A673 (cell line): Measurements from ENCODE around the gene EPHB2. TPM values are rescaled to one million over a fixed set of nuclear protein-coding genes. Genes with fewer than 3 reads are reported as not detected.
"Not testable (repeated sequence)": the region's sequence is repeated elsewhere in the genome, so short reads cannot be mapped to it uniquely, and the experiment has no call there.

Source experiments
- BruUV-seq: library from RNA; stranded (reverse); fragments of 400-500 nt; replicated peaks from 2 replicates; lab custom pipeline; 2021; lab: Mats Ljungman, UMichigan
- CTCF ChIA-PET: fragments of 300-600 bp; sonication (Branson Sonifier 250); formaldehyde crosslinking; loops from one replicate; lab custom pipeline; 2022; ENCODE audit warnings: antibody characterized with exemption; lab: Charles Lee
- POLR2A ChIA-PET: fragments of 300-600 bp; sonication (Branson Sonifier 250); formaldehyde crosslinking; loops from one replicate; lab custom pipeline; 2022; ENCODE audit warnings: antibody characterized with exemption; ENCODE audit not compliant: low non-redundant PET; lab: Charles Lee
- DNase-seq: peaks from one replicate; pipeline ENCODE4 v3.0.0-alpha.2; 2015; ENCODE audit warnings: low spot score
- H3K27ac ChIP-seq: fragments of 200-600 bp; sonication (generic); 2 replicates; pipeline ENCODE4 v1.5.1; 2016; ENCODE audit warnings: mixed run types, low read depth, mild to moderate bottlenecking, mixed read lengths, antibody characterized with exemption, low read length; ENCODE audit not compliant: poor library complexity, severe bottlenecking
- H3K27me3 ChIP-seq: fragments of 200-600 bp; sonication (generic); replicated peaks from 2 replicates; pipeline ENCODE4 v1.6.1; 2017; ENCODE audit warnings: mixed run types, low read depth, mild to moderate bottlenecking, mixed read lengths, antibody characterized with exemption, low read length; ENCODE audit not compliant: insufficient read depth, poor library complexity
- H3K36me3 ChIP-seq: fragments of 200-600 bp; sonication (generic); 2 replicates; pipeline ENCODE4 v1.6.1; 2016; ENCODE audit warnings: mixed run types, mild to moderate bottlenecking, mixed read lengths, antibody characterized with exemption, low read length; ENCODE audit not compliant: insufficient read depth, poor library complexity, severe bottlenecking
- H3K4me1 ChIP-seq: fragments of 200-600 bp; sonication (generic); 2 replicates; pipeline ENCODE4 v1.6.1; 2017; ENCODE audit warnings: mixed run types, mild to moderate bottlenecking, mixed read lengths, antibody characterized with exemption, low read length; ENCODE audit not compliant: insufficient read depth, poor library complexity, severe bottlenecking
- H3K4me3 ChIP-seq: fragments of 200-600 bp; sonication (generic); 2 replicates; pipeline ENCODE4 v1.5.1; 2016; ENCODE audit warnings: low read depth, mixed run types, mild to moderate bottlenecking, mixed read lengths, low read length; ENCODE audit not compliant: poor library complexity, severe bottlenecking
- H3K9me3 ChIP-seq: fragments of 200-600 bp; sonication (generic); 2 replicates; pipeline ENCODE4 v1.6.1; 2016; ENCODE audit warnings: mixed run types, low read depth, mild to moderate bottlenecking, mixed read lengths, antibody characterized with exemption, low read length; ENCODE audit not compliant: poor library complexity, severe bottlenecking
- CTCF ChIP-seq: fragments of 300-800, 200-600 bp; sonication (generic); conservative IDR thresholded peaks from 2 replicates; pipeline ENCODE4 v1.5.1; 2017; ENCODE audit warnings: low read depth, mild to moderate bottlenecking, antibody characterized with exemption, low read length, moderate library complexity, mixed read lengths
- EZH2 ChIP-seq: fragments of 200-600 bp; sonication (generic); IDR thresholded peaks from 2 replicates; pipeline ENCODE4 v1.6.1; 2017; ENCODE audit warnings: borderline replicate concordance, low read depth, mild to moderate bottlenecking, mixed read lengths, antibody characterized with exemption, low read length; ENCODE audit not compliant: poor library complexity, severe bottlenecking
- intact Hi-C: fragments of 100-400 bp; cut with micrococcal nuclease; formaldehyde crosslinking; loops from one replicate; pipeline ENCODE4 v1.10.0; 2022; ENCODE audit not compliant: unreplicated experiment
- total RNA-seq: library from RNA; stranded (reverse); gene quantifications from 2 replicates; pipeline ENCODE4 v1.2.3, GENCODE V29; 2021

EPHB2 gene
- total RNA-seq, 1 experiment from 2014 or later: 10.4 TPM

GRCh38 chr1:22662986-22663408, 47.6 kb upstream of the EPHB2 start:
- intact Hi-C loops: no loop called here
- Histone ChIP-seq H3K27ac (no peak overlapping the region), H3K36me3 (no peaks in the 10 kb centered on the region), H3K4me3 (no peak overlapping the region), H3K9me3 (no peaks in the 10 kb centered on the region), H3K27me3 (no peaks in the 10 kb centered on the region), H3K4me1 (no peaks in the 10 kb centered on the region)
- ChIA-PET CTCF (no interaction called here), POLR2A (interaction anchor here (0.6 kb wide), 1 partner anchor 393 kb away, joined by 6 read pairs; no protein-coding TSS in a partner anchor)
- BruUV-seq: no TSS peak
- no peak for DNase-seq
- no peak for TF ChIP-seq CTCF
- no peak for TF ChIP-seq EZH2

- TF ChIP-seq EZH2 (no peak), CTCF (peak; percentile 61)
- ChIA-PET POLR2A (no interaction called here), CTCF (no interaction called here)
- no peaks in the 10 kb centered on the region for H3K36me3 ChIP-seq
- DNase-seq: peak; percentile 48
- no peaks in the 10 kb centered on the region for H3K4me1 ChIP-seq
- no peaks in the 10 kb centered on the region for H3K9me3 ChIP-seq
- no peak overlapping the region for H3K4me3 ChIP-seq
- BruUV-seq: no TSS peak
- H3K27ac ChIP-seq: no peak overlapping the region
- intact Hi-C loops: loop anchor here (2.0 kb wide), 1 partner anchor 299 kb away; no protein-coding TSS in a partner anchor
- H3K27me3 ChIP-seq: no peaks in the 10 kb centered on the region
These were observed 44.9 kb upstream of the EPHB2 start for GRCh38 chr1:22665752-22666151.

- Histone ChIP-seq H3K4me1 (no peaks in the 10 kb centered on the region), H3K4me3 (no peak overlapping the region), H3K27me3 (no peaks in the 10 kb centered on the region), H3K27ac (no peak overlapping the region), H3K9me3 (no peaks in the 10 kb centered on the region), H3K36me3 (no peaks in the 10 kb centered on the region)
- ChIA-PET POLR2A (no interaction called here), CTCF (no interaction called here)
- no peak for DNase-seq
- intact Hi-C loops: no loop called here
- BruUV-seq: no TSS peak
- TF ChIP-seq CTCF: no peak
- TF ChIP-seq EZH2: no peak
These were observed 44.2 kb upstream of the EPHB2 start for GRCh38 chr1:22666412-22666811.

- H3K27me3 ChIP-seq, BruUV-seq, H3K36me3 ChIP-seq, DNase-seq, H3K4me1 ChIP-seq, intact Hi-C loops, H3K9me3 ChIP-seq, H3K27ac ChIP-seq, H3K4me3 ChIP-seq: not testable (repeated sequence)
- ChIA-PET POLR2A (interaction anchor here (0.6 kb wide), 1 partner anchor 787 kb away, joined by 4 read pairs; no protein-coding TSS in a partner anchor), CTCF (interaction anchor here (0.6 kb wide), 1 partner anchor 11 kb away, joined by 3 read pairs; no protein-coding TSS in a partner anchor)
These were observed 41.8 kb upstream of the EPHB2 start for GRCh38 chr1:22668840-22669239.
